Heart left ventricle (tissue), 13 donors: ENCODE measurements around the gene SGO1.

Source experiments
- POLR2A ChIP-seq, 2 donors: fragments of 450-650 bp; IDR thresholded peaks; one replicate each; pipeline ENCODE4 v1.6.1; 2017; ENCODE audit warnings: antibody characterized with exemption in 2 of 2, mild to moderate bottlenecking in 2 of 2, moderate library complexity in 2 of 2
- TF ChIP-seq, protein P1 (sequence below), 12 donors: fragments of 200-600 bp; sonication (generic) in 4 of 12; IDR thresholded peaks; one replicate each; pipeline versions ENCODE4 v1.5.0 to v1.8.0; 2018 to 2022; ENCODE audit warnings: antibody characterized with exemption in 12 of 12, mild to moderate bottlenecking in 5 of 12
- donor health status: ischemic (EF 13 %, LVEDD 7.1; RV severe dilation, severe dysfunction).
- donor health status: DM: no; HTN: yes; CAD: no.
- donor health status: DM: no; HTN: no; CAD: no.
- donor health status: ischemic (EF 25% LVEDD 6.9; RV normal size, moderate dysfunction).
- donor health status: ischemic (EF 25% LVEDD 5.7; RV mildly dilated, moderate dysfunction).
- donor health status: ischemic (EF 35%, LVEDD 5.7; RV mildly dilated, moderate dysfunction).
- donor health status: nonischemic (EF 11% LVEDD 7.7; RV severe dilation, severe dysfunction).
- donor health status: DM: yes; HTN: yes; CAD: no.
- donor health status: PGD.
- donor health status: ischemic (EF 29% LVEDD 5.4; RV normal size, mild dysfunction).
- donor health status: nonischemic (EF 23%, LVEDD 6.1; RV moderate dilation, normal function).

DNA sequence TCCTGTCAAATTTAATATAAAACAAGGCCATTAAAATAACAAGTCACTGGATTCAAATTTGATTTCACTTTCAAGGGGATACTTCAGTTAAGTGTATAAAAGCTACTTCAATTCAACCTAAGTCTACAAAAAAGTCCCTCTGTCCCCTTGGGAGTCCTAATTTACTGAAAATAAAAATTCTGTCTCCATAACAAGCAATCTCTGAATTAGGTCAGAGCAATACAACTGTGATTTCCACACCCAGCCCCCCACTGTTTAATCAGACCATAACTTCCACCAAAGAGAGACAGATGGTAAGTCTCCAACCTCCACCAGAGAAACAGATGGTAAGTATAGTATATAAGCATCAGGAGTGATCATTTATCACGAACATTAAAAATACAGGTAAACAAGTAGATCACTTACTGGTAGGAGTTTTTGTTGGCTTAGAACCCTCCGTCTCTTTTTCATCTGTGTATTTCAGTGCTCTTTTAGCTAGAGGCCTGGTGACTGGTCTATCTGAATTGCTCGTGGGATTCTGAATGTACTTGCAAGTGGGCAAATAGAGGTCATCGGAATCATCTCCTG lies 12.1 kb downstream of the SGO1 start:
- TF ChIP-seq, protein P1, sequence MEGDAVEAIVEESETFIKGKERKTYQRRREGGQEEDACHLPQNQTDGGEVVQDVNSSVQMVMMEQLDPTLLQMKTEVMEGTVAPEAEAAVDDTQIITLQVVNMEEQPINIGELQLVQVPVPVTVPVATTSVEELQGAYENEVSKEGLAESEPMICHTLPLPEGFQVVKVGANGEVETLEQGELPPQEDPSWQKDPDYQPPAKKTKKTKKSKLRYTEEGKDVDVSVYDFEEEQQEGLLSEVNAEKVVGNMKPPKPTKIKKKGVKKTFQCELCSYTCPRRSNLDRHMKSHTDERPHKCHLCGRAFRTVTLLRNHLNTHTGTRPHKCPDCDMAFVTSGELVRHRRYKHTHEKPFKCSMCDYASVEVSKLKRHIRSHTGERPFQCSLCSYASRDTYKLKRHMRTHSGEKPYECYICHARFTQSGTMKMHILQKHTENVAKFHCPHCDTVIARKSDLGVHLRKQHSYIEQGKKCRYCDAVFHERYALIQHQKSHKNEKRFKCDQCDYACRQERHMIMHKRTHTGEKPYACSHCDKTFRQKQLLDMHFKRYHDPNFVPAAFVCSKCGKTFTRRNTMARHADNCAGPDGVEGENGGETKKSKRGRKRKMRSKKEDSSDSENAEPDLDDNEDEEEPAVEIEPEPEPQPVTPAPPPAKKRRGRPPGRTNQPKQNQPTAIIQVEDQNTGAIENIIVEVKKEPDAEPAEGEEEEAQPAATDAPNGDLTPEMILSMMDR (IDR thresholded peaks at IDR 0.05) = no peak
- no peak for TF ChIP-seq POLR2A (IDR thresholded peaks at IDR 0.05)
